ENCODE data around the gene USP47. TPM values are rescaled to one million over a fixed set of nuclear protein-coding genes. Genes with fewer than 3 reads are reported as not detected.

Gene USP47
- total RNA-seq, 1 donor from 2014 or later: 48.1 TPM

GRCh38 chr11:11944444-11944843, 102.7 kb downstream of the USP47 start:
- no peak overlapping the region for H3K4me3 ChIP-seq
- H3K4me1 ChIP-seq: no peaks in the 10 kb centered on the region
- intact Hi-C loops (cut with DNase I): no loop called here
- no peak overlapping the region for H3K27ac ChIP-seq
- ATAC-seq (no peak), DNase-seq (no peak)
- no peaks in the 10 kb centered on the region for H3K9me3 ChIP-seq
- H3K27me3 ChIP-seq: no peaks in the 10 kb centered on the region
- no peak for TF ChIP-seq CTCF (IDR thresholded peaks at IDR 0.05)
- H3K36me3 ChIP-seq: peaks cover 75% of the 10 kb centered on the region

GRCh38 chr11:11946180-11946579, 104.4 kb downstream of the USP47 start:
- ATAC-seq (no peak), DNase-seq (no peak)
- Histone ChIP-seq H3K9me3 (no peaks in the 10 kb centered on the region), H3K27ac (no peak overlapping the region), H3K4me3 (no peak overlapping the region), H3K27me3 (no peaks in the 10 kb centered on the region), H3K4me1 (no peaks in the 10 kb centered on the region), H3K36me3 (peaks cover 75% of the 10 kb centered on the region)
- intact Hi-C loops (cut with DNase I): no loop called here
- TF ChIP-seq CTCF (IDR thresholded peaks at IDR 0.05): no peak

- Histone ChIP-seq H3K9me3 (no peaks in the 10 kb centered on the region), H3K36me3 (peaks cover 77% of the 10 kb centered on the region), H3K4me1 (no peaks in the 10 kb centered on the region), H3K4me3 (no peak overlapping the region), H3K27me3 (no peaks in the 10 kb centered on the region), H3K27ac (no peak overlapping the region)
- intact Hi-C loops (cut with DNase I): no loop called here
- no peak for ATAC-seq
- TF ChIP-seq CTCF (IDR thresholded peaks at IDR 0.05): no peak
- no peak for DNase-seq
Measured at GRCh38 chr11:11946878-11947277, 105.1 kb downstream of the USP47 start.

- no peak overlapping the region for H3K27ac ChIP-seq
- no peak for TF ChIP-seq CTCF (IDR thresholded peaks at IDR 0.05)
- intact Hi-C loops (cut with DNase I): no loop called here
Measured at GRCh38 chr11:11947825-11948224, 106.1 kb downstream of the USP47 start.

GRCh38 chr11:11948242-11948947, 106.6 kb downstream of the USP47 start:
- DNase-seq (no peak), ATAC-seq (no peak)
- H3K36me3 ChIP-seq: peaks cover 77% of the 10 kb centered on the region
- no peak overlapping the region for H3K4me3 ChIP-seq
- H3K27ac ChIP-seq: no peak overlapping the region
- TF ChIP-seq CTCF (IDR thresholded peaks at IDR 0.05): no peak
- no peaks in the 10 kb centered on the region for H3K27me3 ChIP-seq
- H3K4me1 ChIP-seq: no peaks in the 10 kb centered on the region
- H3K9me3 ChIP-seq: no peaks in the 10 kb centered on the region
- intact Hi-C loops (cut with DNase I): no loop called here

More at GRCh38 chr11:11947825-11948224, 106.1 kb downstream of the USP47 start:
- H3K4me3 ChIP-seq: no peak overlapping the region
- no peaks in the 10 kb centered on the region for H3K9me3 ChIP-seq
- H3K27me3 ChIP-seq: no peaks in the 10 kb centered on the region
- H3K36me3 ChIP-seq: peaks cover 77% of the 10 kb centered on the region
- no peaks in the 10 kb centered on the region for H3K4me1 ChIP-seq
- no peak for ATAC-seq
- no peak for DNase-seq

GRCh38 chr11:11949482-11949881, 107.7 kb downstream of the USP47 start:
- Histone ChIP-seq H3K27ac (no peak overlapping the region), H3K4me3 (no peak overlapping the region), H3K36me3 (peaks cover 79% of the 10 kb centered on the region), H3K27me3 (no peaks in the 10 kb centered on the region), H3K4me1 (no peaks in the 10 kb centered on the region), H3K9me3 (no peaks in the 10 kb centered on the region)
- intact Hi-C loops (cut with DNase I): no loop called here
- DNase-seq: no peak
- no peak for ATAC-seq
- TF ChIP-seq CTCF (IDR thresholded peaks at IDR 0.05): no peak

All from upper lobe of right lung (tissue), 1 donor.